CD4-positive, alpha-beta T cell treated with Interleukin-15 for 4 hours (primary cell): ENCODE results near the gene DPM2.

Experiments
- DNase-seq: peaks from one replicate; pipeline ENCODE4 v3.0.0-alpha.2; 2020; ENCODE audit warnings: low spot score

The DPM2 gene

GRCh38 chr9:127973169-127974000 is 35.7 kb upstream of the DPM2 start:
- no peak for DNase-seq

GRCh38 chr9:127972236-127972871 is 34.7 kb upstream of the DPM2 start:
- no peak for DNase-seq

GRCh38 chr9:127971357-127972235 is 33.9 kb upstream of the DPM2 start:
- no peak for DNase-seq

GRCh38 chr9:127970401-127971313 is 33.0 kb upstream of the DPM2 start:
- DNase-seq = peak; percentile 74

- no peak for DNase-seq
Measured at GRCh38 chr9:127968700-127969383, 31.2 kb upstream of the DPM2 start.

DNA sequence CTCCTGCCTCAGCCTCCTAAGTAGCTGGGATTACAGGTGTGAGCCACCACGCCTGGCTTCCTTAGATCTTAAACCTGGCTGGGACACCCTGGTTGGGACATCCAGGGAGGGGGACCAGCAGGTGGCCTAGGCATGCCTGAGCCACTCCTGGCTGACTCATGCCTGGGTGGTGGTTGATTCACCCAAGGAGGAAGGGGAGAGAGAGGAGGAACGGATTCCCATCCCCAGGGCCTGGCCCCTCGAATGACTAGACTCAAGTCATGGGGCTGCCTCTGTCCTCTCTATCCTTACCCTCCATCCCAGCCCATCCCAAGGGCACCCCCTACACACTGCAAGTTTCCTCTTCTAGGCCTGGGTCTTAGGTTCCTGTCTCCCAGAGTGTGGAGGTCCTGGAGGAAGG is 30.4 kb upstream of the DPM2 start:
- peak; percentile 37 for DNase-seq

DNA sequence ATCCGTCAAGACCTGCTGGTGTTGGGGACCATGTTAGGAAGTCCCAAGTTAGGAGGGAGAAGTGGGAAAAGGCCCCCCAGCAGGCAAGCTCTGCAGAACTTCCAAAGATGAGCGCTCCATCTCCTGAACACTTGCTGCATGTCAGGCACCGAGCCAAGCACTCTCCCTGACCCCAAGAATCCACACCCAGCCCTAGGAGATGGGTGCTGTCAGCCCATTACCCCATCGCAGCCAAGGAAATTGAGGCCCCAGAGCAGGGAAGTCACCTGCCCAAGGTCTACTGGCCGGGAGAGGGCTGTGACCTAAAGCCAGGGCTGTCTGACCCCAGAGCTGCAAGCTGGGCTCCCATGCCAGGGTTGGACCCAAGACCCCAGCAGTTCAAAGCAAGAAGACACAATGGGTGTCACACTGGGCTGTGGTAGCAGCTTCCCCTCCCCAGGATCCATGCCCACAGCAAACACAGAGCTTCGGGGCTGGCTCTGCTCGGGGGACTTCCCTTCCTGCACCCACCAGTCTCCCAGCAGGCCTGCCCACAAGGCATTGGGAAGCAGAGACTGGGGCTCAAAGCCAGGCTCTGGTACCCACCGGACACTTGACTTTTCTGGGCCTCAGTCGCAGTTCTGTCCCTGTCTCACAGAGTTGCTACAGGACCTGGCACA is 29.6 kb upstream of the DPM2 start:
- no peak for DNase-seq

- no peak for DNase-seq
Measured at GRCh38 chr9:127966416-127967150, 28.9 kb upstream of the DPM2 start.

DNA sequence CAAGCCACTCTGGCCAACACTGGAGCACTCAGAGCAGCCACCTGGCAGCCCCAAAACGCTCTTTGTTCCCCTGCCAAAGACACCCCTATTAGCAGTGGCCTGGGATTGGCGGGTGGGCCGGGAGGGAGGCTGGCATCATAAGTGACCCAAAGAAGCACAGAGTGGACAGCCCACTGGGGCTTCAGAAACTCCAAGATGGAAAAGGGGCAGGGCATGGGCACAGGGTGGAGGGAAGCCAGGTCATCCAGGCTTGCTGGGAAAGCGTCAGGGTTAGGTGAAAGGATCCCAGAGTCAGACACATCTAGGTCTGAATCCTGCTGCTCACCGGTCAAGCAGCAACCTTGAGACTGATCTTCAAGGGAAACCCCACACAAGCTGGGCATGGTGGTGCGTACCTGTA is 28.3 kb upstream of the DPM2 start:
- DNase-seq = no peak

DNA sequence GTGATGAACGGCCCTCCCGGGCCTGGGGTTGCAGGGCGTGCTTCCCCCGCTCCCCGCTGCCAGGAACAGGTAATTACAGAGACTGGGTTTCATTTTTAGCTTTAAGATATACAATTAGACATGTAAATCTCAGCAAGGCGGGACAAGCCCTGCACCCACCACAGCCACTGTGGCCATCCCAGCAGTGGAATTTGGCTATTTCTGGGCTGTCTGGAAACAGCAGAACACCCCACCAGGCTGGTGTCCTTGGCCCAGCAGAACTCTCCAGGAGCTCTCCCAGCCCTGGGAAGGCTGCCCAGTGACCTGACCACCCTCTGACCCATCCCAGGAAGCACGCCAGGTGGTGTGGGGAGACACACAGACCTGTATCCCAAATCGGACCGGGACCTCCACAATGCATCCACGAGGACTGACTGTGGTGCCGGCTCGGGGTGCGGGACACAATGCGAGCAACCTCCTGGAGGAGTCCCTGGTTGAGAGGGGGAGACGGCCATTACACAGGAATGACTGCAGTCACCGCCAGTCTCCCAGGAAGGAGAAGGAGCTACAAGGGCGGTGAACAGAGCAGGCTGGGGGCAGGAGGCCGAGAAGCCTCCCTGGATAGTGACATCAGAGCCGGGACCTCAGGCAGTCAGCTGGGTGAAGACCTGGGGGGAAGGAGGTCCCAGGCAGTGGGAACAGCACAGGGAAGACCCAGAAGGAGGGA is 25.9 kb upstream of the DPM2 start:
- no peak for DNase-seq

- no peak for DNase-seq
Measured at GRCh38 chr9:127963041-127963358, 25.3 kb upstream of the DPM2 start.

DNA sequence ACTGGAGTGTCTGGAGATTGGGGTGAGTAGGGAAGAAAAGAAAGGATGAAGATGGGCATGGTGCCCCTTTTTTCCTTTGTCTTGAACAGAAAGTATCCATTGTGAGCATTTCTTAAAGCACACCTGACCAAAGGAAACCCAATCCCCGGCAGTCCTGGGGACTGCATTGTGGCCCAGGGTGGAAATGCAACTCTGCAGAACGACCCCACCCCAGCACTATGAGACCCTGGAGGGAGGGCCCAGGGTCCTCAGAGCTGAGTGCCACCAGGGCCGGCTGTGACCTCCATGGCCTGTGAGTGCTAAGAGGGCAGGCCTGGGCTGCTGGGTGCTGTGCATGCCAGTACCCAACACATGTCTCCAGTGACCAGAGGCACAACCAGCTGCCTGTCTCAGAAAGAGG is 24.6 kb upstream of the DPM2 start:
- DNase-seq = no peak

DNA sequence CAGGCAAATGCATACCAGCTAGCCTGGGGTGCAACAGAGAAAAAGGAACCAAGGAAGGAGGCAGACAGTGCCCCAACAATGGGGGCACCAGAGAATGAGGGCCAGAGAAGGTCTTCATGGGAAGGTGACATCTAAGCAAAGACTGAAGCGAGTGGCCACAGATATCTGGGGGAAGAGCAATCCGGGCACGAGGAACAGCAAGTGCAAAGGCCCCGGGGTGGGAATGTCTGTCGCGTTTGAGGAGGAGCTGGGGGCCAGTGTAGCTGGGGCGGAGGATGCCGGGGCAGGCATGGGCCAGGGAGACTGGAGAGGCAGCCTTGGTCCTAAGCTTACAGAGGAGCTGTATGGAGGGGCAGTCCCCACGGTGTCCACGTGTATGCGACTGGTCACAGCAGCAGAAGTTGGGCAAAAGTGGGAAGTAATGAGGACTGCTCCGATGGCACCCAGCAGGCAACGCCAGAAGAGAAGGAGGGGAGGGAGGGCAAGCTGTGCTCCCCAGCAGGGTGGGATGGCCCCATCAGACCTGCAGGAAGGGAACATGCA is 24.0 kb upstream of the DPM2 start:
- DNase-seq = no peak

DNA sequence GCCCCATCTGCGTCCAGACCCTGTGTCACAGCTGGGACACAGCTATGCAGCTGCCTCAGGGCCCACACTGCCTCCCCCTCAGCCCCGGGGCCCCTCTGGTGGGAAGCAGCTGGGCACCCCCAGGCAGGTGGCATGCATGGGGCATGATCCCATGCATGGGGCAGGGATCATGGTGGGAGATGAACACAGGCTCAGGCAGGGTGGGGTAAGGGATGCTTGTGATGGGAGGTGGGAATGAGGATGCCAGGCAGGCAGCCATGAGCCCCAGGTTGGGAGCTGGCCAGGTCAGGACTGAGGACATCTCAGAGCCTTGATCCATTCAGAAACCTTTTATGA is 23.5 kb upstream of the DPM2 start:
- no peak for DNase-seq

DNA sequence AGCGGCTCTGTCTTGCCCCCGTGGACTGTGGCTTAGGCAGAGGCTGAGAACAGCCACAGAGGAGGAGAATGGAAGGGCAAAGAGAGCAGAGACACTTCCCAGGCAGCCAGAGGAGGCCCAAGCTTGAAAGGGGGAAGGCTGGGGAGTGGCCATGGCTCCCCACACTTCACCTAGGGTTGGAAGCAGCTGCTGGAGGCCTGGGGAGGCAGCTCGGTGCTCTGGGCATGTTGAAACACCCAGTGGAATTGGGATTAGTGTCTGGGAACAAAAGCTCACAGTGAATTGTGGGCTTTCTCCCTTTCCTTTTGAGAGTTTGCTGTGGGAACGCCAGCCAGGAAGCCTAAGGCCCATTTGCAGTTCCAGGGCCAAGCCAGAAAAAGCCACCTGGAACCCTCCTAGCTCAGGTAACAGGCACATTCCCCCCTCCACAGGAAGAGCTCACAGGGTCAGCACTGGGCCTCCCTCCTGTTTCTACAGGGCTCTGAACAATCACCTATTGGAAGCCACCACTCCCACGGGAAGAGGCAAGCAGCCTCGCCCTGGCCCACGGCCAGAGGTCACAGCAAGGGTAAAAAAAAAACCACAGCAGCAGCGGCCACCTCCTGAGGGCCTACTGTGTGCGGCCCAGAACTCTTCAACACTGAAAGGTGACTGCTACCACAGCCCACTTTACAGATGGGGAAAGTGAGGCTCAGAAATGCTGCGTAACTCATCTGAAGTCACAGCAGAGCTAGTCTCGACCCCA is 22.9 kb upstream of the DPM2 start:
- DNase-seq = no peak

DNA sequence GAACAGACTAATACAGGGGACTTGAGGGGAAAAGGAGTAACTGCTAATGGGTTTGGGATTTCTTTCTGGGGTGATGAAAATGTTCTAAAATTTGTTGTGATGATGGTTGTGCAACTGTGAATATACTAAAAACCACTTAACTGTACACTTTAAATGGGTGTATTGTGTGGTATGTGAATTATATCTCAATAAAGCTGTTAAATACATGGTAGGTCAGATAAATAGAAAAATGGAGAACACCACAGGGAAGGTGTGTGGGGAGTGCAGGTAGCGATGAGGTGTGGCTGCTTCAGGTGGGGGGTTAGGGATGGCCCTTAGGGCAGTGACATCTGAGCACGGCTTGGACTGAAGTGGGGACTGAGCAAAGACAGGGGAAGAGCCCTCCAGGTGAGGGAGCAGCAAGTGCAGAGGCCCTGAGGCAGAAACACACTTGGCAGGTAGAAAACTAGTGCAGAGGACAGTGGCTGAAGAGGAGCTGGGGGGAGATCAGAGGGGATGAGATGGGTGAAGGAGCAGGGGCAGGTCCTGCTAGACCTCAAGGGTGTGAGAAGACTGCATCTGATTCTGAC is 22.3 kb upstream of the DPM2 start:
- no peak for DNase-seq

DNA sequence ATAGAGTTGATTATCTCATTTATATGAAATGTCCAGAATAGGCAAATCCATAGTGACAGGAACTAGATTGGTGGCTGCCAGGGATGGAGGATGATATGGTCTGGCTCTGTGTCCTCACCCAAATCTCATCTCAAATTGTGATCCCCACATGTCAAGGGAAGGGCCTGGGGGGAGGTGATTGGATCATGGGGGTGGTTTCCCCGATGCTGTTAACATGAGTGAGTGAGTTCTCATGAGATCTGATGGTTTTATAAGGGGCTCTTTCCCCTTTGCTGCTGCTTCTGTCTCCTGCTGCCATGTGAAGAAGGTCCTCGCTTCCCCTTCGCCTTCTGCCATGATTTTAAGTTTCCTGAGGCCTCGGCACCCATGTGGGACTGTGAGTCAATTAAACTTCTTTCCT is 21.7 kb upstream of the DPM2 start:
- DNase-seq = no peak

DNA sequence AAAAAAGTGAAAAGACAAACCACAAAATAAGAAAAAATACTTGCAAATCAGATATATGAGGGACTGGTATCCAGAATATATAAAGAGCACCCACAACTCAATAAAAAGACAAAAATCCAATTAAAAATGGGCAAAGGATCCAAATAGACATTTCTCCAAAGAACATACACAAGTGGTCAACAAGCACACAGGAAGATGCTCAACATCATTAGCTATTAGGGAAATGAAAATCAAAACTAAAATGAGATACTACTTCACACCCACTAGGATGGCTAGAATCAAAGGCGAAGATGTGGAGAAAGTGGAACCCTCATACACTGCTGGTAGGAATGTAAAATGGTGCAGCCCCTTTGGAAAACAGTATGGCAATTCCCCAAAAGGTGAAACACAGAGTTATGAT is 21.1 kb upstream of the DPM2 start:
- DNase-seq = no peak
